GM21515 (cell line): ENCODE measurements around the gene HOXB4.

ENCODE experiments used
- ATAC-seq: cut with Tn5 transposase; IDR thresholded peaks from one replicate; pipeline ENCODE4 v1.9.1; 2021; ENCODE audit not compliant: unreplicated experiment

The HOXB4 gene

DNA sequence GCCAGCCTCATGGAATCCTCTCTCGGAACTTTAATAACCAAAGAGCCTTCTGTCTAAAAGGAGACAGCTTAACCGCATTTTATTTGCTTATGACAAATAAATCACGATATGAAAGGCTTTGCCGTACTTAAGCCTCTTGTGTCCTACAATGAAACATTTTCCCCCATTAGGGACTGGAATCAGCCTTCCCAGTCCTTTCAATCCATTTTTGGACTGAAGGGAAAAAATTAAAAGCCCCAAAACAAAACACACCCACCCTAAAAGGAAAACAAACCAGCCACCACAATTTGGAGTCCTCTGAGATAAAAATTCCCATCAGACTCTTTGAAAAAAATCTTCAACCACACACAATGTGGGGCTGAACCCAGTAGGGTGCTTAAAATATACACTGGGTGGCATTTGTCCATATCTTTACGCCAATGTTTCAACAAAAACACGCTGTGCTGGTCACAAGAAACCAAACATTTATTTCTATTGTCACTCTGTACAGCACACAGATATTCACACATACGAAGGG, 3.0 kb downstream of the HOXB4 start:
- no peak for ATAC-seq

GRCh38 chr17:48574505-48575065, 3.6 kb downstream of the HOXB4 start:
- ATAC-seq = no peak

DNA sequence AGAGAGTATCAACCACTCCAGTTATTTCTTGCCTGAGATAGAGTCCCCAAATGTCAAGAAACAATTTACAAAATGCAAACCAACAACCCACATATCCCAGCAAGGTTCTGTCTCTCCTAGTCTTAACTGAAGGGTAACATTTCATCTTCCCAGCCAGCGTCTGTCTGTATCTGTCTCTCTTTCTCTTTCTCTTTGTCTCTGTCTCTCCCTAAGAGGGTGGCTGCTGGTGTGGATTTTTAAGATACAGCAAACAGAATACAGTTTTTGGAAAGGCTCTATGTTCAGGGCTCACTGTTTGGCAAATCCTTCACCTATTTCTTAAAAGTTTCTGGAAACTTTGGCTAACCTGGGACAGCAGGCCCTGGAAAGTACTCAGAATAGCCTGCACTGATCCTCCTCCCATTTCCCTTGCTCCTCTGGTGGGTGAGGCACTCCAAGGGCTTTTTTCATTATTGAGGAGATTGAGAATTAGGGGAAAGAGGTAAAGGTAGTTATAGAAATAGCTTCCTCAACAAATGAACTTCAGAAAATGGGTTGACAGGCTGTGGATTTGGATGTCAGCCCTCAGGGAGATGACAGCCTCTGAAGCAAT, 6.2 kb downstream of the HOXB4 start:
- no peak for ATAC-seq

GRCh38 chr17:48571024-48571818, 6.9 kb downstream of the HOXB4 start:
- no peak for ATAC-seq

DNA sequence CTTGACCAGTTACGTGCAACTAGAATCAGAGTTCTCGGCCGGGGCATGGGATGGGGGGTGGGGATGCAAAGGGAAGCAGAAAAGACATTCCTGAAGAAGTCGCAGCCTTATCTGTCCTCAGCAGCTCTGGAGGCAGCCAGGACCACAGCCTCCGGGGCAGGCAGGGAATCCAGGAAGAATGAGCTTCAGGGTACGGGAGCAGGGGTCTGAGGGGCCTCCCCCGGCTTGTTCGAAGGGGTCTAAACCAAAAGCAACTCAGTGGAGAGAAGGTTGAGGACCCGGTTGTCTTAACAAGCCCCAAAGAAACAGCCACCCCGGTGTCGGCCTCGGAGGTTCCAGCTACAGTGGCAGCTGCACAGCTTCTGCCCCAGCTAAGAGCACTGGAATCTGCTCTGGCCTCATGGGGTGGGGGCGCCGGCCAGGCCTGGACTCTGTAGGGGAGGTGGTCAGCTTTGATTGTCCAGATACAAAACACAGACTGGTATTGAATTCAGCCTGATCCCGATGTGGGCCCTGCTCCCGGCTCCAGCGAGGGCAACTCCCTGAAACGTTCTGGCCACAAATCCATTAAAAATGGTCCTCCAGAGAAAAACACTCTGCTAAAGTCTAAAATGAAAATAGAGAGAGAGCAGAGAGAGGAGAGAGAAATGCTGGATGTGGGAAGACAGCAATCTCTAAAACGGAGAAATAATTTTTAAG, 7.7 kb downstream of the HOXB4 start:
- ATAC-seq = no peak

GRCh38 chr17:48569674-48570324, 8.4 kb downstream of the HOXB4 start:
- ATAC-seq = no peak

DNA sequence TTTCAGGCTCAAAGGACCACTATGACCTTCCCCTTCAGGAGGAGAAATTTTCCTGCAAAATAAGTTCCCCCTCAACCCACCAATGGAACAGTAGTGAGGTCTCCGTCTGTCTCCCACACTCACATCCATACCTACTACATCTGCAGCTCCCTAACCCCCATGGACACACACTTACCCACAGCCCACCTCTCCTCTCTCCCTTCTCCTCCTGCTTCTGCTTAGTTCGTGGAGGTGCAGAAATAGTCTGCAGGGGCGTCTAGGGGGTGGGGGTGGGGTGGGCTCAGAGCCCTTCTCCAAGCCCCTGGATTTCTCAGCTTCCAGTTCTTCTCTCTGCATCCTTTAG, 8.9 kb downstream of the HOXB4 start:
- ATAC-seq = no peak

DNA sequence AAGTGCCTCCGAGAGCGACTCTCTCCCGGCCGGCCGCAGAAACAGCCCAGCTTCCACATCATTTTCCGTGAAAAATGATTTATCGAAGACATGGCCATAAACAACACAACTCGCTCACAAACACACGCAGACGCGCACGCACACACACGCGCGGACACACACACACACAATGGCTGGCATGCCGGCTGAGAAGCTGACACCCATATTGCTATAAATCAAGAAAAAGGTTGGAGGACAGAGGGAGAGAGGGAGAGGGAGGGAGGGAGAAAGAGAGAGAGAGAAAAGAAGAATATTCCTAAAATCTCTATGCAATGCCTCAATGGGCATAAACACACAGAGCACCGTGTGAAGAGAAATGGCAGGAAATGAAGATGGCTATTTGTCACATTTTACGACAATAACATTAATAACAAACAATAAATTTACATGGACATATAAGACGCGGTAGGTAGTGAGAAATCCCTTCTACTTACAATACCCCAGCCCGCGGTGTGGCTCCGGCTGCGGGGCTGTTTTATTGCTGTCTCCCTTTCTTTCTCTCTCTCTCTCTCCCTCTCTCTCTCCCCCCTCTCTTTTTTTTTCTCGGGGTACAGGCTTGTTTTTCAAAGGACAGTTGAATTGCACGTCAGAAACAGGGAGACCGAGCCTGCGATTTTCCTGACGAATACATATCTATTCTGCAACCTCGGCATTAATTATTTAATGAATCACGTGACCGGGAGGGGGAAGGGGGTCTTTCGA, 9.5 kb downstream of the HOXB4 start:
- no peak for ATAC-seq

GRCh38 chr17:48567646-48568354, 10.3 kb downstream of the HOXB4 start:
- no peak for ATAC-seq

DNA sequence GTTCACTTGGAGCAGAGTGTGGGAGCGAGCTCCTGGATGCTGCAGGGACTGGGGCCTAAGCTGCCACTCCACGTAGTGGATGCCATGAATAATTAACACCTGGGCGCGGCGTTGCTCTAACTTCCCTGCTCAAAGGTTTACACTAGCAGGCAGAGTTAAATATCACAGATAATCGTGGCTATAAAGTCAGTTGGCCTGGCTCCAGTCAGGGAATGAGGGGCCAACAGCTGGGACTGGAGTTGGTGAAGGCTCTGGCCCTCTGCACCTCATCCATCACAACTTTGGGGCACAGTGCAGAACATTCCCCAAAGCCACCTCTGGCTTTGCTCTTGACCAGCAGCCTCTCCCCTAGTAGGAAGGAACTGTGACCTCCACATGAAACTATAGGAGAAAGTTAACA, 10.9 kb downstream of the HOXB4 start:
- ATAC-seq = no peak

- no peak for ATAC-seq
Observed at GRCh38 chr17:48566717-48567116, 11.4 kb downstream of the HOXB4 start.

DNA sequence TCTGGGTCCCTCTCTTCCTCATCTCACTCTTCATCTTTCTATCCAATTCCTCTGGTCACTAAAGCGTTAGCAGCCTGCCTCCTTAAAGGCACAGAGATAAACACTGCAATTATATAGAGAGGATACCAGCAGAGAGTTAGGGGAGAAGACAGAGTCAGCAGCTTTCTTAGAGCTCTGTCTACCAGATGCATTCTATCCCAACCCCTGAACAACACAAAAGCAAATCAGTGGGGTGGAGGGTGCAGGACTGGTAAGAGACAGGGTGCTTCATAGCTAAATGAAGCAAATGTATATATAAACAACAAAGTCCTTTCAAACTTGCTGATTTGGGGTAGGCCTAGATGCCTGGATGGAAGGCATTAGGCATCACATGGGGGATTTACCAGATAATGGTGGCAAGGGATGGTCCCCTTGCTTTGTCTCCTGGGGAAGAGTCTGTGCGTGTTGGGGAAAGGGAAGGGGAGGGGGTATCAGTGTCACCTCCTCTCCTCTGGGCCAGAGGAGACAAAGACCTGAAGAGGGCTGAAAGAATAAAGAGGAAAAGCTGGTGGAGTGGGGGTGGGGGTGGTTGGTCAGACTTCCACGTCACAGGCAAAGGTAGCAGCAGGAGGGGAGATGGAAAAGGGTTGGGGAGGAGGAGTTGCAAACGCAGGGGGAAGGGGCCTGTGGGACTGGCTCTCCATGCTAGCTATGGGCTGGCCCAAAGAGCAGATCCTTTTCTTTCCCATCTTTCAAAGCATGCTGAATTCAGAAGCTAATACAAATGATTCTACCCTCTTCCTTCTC, 12.0 kb downstream of the HOXB4 start:
- no peak for ATAC-seq

DNA sequence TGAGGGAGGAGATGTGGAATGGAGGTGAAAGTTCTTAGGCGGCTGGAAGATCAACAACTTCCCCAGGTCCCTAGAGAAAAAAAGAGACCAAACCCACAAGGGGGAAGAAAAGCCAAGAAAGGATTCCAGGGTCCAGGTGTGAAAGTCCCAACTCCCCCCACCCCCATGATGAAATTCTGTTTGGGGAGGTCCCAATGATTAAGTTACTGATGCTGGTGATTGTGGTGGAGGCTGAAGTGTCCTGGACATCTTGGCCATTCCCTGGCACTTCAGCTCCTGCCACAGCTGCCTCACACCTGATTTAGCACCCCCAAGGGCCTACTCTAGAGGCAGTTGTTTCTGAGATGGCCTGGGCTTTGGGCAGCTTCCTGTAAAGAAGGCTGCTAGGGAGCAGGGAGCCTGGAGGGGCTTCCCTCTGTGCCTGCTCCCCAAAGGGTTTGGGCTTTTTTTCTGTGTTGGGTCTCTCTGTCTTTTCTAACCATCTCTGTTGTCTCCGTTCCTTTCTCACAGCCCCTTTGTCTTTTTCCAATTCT, 13.1 kb downstream of the HOXB4 start:
- no peak for ATAC-seq

GRCh38 chr17:48564188-48565021, 13.7 kb downstream of the HOXB4 start:
- ATAC-seq = no peak

GRCh38 chr17:48563867-48564187, 14.3 kb downstream of the HOXB4 start:
- no peak for ATAC-seq

GRCh38 chr17:48563385-48563838, 14.7 kb downstream of the HOXB4 start:
- ATAC-seq = no peak

DNA sequence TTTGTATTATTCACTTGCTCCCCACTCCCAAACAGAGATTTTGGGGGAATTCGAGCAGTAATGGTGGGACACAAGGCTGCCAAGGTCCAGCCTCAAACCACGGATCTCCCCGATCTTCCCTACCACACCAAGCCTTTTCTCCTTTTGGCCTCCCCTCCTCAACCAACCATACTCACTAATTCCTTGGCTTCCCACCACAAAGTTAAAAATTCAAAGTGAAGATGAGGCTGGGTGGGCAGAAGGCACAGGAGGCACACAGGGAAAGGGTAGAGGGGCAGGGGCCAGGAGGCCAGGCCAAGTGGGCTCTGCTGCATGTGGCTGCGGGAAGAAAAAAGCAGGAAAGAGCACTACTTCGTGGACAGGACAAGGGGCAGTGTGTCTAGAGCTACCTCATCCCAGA, 15.2 kb downstream of the HOXB4 start:
- no peak for ATAC-seq
